Measurements from ENCODE around the gene PABPN1L. TPM values are rescaled to one million over a fixed set of nuclear protein-coding genes. Genes with fewer than 3 reads are reported as not detected.

The PABPN1L gene
- total and polyA plus RNA-seq, 10 of the 15 experiments (the other 5 are each of a cell fraction or from before 2014, with no cell fraction given): not detected

- Histone ChIP-seq H3K4me3 (no peak overlapping the region), H3K9ac (ENCODE audit: control insufficient read depth, insufficient read depth, low read length) (no peak overlapping the region), H3K4me1 (ENCODE audit: control insufficient read depth, insufficient read depth, low read length) (no peaks in the 10 kb centered on the region), H3K36me3 (ENCODE audit: control insufficient read depth in 2 of 2, insufficient read depth in 2 of 2, low read length in 1 of 2) (no peaks in the 10 kb centered on the region; a peak in 1 of 4 replicates), H3K79me2 (ENCODE audit: control insufficient read depth, insufficient read depth, low read length) (no peaks in the 10 kb centered on the region), H2AFZ (ENCODE audit: control insufficient read depth, low read depth, low read length) (no peak overlapping the region), H3K9me3 (replicated peaks; ENCODE audit: control insufficient read depth, insufficient read depth, low read length) (no peaks in the 10 kb centered on the region), H4K20me1 (ENCODE audit: control insufficient read depth, insufficient read depth) (no peaks in the 10 kb centered on the region), H3K4me2 (ENCODE audit: control insufficient read depth, insufficient read depth) (no peak overlapping the region), H3K27ac (ENCODE audit: control insufficient read depth, insufficient read depth) (no peak overlapping the region), H3K27me3 (replicated peaks in 1 of 2; ENCODE audit: control insufficient read depth in 2 of 2, insufficient read depth in 2 of 2, low read length in 1 of 2) (no peaks in the 10 kb centered on the region)
- no peak for TF ChIP-seq MTA2 (IDR thresholded peaks at IDR 0.05; ENCODE audit: low read depth)
- no peak for TF ChIP-seq ATF3 (IDR thresholded peaks at IDR 0.05; ENCODE audit: borderline replicate concordance, extremely low read depth, low read depth, low read length)
- TF ChIP-seq POLR2A (IDR thresholded peaks at IDR 0.05; ENCODE audit: low read depth, low read length): peak; percentile 40; the same call in 1 of the 2 replicates
- TF ChIP-seq YBX1 (IDR thresholded peaks at IDR 0.05): no peak
- TF ChIP-seq TAF1 (IDR thresholded peaks at IDR 0.05; ENCODE audit: borderline replicate concordance, low read depth, low read length): no peak
- no peak for TF ChIP-seq RUNX3 (IDR thresholded peaks at IDR 0.05; ENCODE audit: low read length)
- no peak for TF ChIP-seq SREBF1 (IDR thresholded peaks at IDR 0.05; ENCODE audit: low read length)
- no peak for TF ChIP-seq ZZZ3 (IDR thresholded peaks at IDR 0.05; ENCODE audit: control insufficient read depth, insufficient read length, low read depth)
- no peak for TF ChIP-seq STAT3 (IDR thresholded peaks at IDR 0.05; ENCODE audit: low read depth, low read length)
- RAD21 ChIA-PET (ENCODE audit: unreplicated experiment): no interaction called here
- FAIRE-seq: no peak
- CTCF ChIA-PET: no interaction called here
- in situ Hi-C loops (cut with MboI): no loop called here
- intact Hi-C loops (cut with micrococcal nuclease; ENCODE audit: unreplicated experiment): no loop called here
- no peak for DNase-seq (ENCODE audit: low read depth, low spot score)
- no peak for ATAC-seq
- POLR2A ChIA-PET: no interaction called here
- BruUV-seq (replicated peaks): no TSS peak
- 28% methylated on average over 26 of the region's 33 CpGs for WGBS (ENCODE audit: insufficient coverage, insufficient replicate concordance, low lambda C conversion rate, missing lambda C conversion rate)
- SMC1A ChIA-PET (ENCODE audit: uncharacterized antibody, unreplicated experiment): no interaction called here
Measured at GRCh38 chr16:88835818-88836217, 30.6 kb downstream of the PABPN1L start.

- ChIA-PET SMC1A (ENCODE audit: uncharacterized antibody, unreplicated experiment) (no interaction called here), POLR2A (no interaction called here), CTCF (no interaction called here), RAD21 (ENCODE audit: unreplicated experiment) (no interaction called here)
- no peak for DNase-seq (ENCODE audit: low read depth, low spot score)
- Histone ChIP-seq H3K4me2 (ENCODE audit: control insufficient read depth, insufficient read depth) (no peak overlapping the region), H3K4me1 (ENCODE audit: control insufficient read depth, insufficient read depth, low read length) (no peaks in the 10 kb centered on the region), H4K20me1 (ENCODE audit: control insufficient read depth, insufficient read depth) (no peaks in the 10 kb centered on the region), H3K9ac (ENCODE audit: control insufficient read depth, insufficient read depth, low read length) (no peak overlapping the region), H3K4me3 (no peak overlapping the region), H3K9me3 (replicated peaks; ENCODE audit: control insufficient read depth, insufficient read depth, low read length) (no peaks in the 10 kb centered on the region), H2AFZ (ENCODE audit: control insufficient read depth, low read depth, low read length) (no peak overlapping the region), H3K79me2 (ENCODE audit: control insufficient read depth, insufficient read depth, low read length) (no peaks in the 10 kb centered on the region), H3K27ac (ENCODE audit: control insufficient read depth, insufficient read depth) (no peak overlapping the region), H3K36me3 (ENCODE audit: control insufficient read depth in 2 of 2, insufficient read depth in 2 of 2, low read length in 1 of 2) (no peaks in the 10 kb centered on the region; a peak in 1 of 4 replicates), H3K27me3 (replicated peaks in 1 of 2; ENCODE audit: control insufficient read depth in 2 of 2, insufficient read depth in 2 of 2, low read length in 1 of 2) (no peaks in the 10 kb centered on the region)
- intact Hi-C loops (cut with micrococcal nuclease; ENCODE audit: unreplicated experiment): no loop called here
- BruUV-seq (replicated peaks): no TSS peak
- WGBS (ENCODE audit: insufficient coverage, insufficient replicate concordance, low lambda C conversion rate, missing lambda C conversion rate): 91% methylated on average over 11 of the region's 11 CpGs
- no peak for ATAC-seq
- TF ChIP-seq SREBF1 (IDR thresholded peaks at IDR 0.05; ENCODE audit: low read length) (no peak), SPI1 (IDR thresholded peaks at IDR 0.05; ENCODE audit: borderline replicate concordance, insufficient read depth, low read depth, low read length) (no peak)
- FAIRE-seq: no peak
- in situ Hi-C loops (cut with MboI): no loop called here
Measured at GRCh38 chr16:88835383-88835782, 31.1 kb downstream of the PABPN1L start.
